NCI-H524 (cell line): ENCODE measurements around the gene MEPCE.

ENCODE experiments used
- DNase-seq, 2 experiments: peaks; one replicate each; lab custom pipeline; 2025; lab: John Stamatoyannopoulos, UW

Gene MEPCE

DNA sequence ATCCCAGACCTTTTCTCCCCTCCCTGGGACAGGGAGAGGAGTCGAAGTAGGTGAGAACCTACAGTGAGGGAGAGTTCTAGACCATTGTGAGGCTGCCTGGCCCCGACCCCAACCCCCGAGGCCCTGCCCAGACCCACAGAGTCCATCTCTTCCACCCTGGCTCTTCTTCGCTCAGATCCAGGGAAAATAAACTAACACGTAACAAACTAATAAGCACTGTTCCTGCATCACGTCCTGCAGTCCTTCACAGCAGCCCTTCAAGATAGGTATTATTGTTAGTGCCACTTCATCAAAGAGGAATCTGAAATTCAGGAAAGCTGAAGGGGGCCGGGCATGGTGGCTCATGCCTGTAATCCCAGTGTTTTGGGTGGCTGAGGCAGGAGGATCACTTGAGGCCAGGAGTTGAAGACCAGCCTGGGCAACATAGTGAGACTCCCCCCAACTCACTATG lies 34.6 kb downstream of the MEPCE start, which contains the start of gene SPACDR:
SPACDR (minus strand) TSS at position 51 of the 451 bp plus-strand sequence. CDS start 235 bp downstream, outside the sequence.
- DNase-seq, result no peak

DNA sequence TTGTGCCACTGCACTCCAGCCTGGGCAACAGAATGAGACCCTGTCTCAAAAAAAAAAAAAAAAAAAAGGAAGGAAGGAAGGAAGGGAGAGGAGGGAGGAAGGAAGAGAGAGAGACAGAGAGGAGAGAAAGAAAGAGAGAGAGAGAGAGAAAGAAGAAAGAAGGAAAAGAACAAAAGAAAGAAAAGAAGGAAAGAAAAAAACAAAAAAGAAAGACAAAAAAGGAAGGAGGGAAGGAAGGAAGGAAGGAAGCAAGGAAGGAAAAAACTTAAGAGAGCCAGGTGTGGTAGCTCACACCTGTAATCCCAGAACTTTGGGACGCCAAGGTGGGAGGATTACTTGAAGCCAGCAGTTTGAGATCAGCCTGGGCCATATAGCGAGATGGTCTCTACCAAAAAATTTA lies 35.2 kb downstream of the MEPCE start:
- no peak for DNase-seq

GRCh38 chr7:100465299-100465698 lies 35.7 kb downstream of the MEPCE start:
- no peak for DNase-seq

- DNase-seq, result peak; percentile 14 to 76
Observed at GRCh38 chr7:100465702-100466311, 36.2 kb downstream of the MEPCE start.

DNA sequence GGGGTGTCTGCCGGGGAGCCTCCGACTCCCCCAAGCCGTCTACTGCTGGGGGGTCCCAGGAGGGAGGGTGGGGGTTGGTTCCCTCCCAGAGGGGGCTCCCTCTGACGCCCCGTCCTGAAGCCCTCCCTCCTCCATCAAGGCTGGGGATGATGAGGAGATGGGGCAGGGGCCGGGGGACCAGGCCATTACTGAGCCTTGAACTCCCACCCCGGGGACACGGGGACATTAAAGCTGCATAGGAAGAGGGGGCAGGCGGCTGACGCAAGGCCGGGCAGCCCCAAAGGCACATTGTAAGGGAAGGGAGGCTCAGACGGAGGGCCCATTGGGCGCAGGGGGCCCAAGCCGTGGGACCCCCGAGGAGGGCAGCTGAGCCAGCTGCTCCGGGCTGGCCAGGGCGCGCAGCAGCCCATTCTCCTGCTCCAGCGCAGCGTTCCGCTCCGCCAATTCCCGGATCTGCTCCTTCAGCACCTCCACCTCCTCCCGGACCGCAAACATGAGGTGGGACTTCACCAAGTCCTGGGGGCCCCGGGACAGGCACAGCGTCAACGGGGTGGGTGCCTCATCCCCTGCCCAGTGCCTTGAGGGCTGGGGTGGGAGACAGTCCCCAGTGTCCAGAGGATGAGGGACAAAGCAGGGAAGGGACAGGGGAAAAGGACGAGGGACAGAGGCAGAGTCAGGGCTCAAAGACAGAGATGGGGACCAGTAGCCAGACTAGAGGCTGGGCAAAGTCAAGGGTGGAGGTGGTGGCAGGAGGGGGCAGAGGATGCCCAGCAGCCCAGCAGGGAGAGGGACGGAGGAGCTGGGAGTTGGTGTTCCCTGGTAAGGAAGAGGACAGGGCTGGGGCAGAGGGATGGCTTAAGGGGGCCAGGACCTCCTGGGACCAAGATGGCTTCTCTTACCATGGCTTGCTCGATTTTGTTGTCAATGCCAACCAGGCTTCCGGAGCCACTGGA lies 37.3 kb downstream of the MEPCE start:
- DNase-seq, result no peak

DNA sequence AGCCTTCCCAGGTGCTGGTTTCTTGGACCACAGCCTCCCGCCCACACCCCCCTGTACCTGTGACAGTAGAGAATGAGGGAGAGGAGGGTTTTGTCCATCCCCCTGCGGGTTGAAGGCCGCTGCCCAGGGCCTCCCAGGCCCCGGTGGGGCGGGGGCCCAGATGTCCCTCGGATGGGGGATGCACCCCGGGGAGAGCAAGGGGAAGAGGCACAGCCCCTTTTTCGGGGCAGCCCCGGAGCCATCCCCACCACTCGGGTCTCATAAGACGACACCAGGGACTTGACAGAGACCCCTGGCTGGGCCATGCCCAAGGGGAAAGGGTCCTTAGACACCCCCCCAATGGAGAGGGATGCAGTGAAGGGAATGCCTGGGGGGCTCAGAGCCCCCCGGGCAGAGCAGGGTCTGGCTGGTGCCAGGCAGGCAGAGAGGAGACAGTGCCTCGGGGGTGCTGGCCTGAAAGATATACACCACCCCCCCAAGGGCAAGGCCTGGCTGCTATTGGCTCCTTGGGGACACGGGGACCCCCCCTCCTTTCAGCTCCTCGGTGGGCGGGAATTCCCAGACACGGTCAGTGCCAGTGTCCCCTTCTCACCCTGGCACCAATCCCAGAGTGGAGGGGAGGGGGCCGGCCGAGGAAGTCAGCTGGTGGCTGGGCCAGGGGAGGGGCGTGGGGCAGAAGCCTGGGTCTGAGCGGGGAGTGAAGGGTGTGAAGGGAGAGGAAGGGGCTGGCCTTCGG lies 38.2 kb downstream of the MEPCE start:
- DNase-seq, result no peak

DNA sequence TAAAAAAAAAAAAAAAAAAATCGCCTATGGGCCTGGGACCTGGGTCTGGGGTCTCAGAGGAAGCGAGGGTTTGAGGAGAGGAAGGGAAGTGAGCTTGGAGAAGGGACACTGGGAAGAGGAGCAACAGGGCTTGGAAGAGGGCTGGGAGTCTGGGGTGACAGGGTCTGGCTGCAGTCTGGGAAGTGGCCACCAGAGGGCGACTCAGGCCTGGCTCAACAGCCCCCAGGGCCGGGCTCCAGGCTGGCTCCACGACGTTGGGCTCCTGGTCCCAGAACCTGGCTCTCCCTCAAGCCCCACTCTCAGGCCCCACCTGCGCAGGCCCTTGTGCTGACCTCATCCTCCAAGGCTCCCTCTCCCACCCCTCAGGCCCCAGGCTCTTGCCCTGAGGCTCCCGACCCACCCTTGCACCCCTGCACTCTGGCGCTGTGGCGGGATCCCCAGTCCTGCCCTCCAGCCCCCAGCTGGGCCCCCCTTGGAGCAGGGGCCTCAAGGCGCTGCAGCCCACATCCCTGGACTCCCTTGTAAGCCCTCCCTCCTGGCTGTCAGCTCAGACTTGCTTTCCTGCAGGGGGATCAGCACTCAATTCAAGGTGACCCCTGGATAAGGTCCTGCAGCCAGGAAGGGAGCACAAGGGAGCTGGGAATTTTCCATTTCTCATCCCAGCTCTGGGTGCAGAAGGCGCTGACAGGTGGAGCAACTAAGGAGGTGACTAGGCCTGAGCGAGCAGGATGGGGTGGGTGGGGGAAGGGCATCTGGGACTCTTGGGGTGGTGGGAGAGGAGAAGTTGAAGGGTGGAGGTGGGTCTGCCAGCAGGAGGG lies 39.8 kb downstream of the MEPCE start:
- DNase-seq, result peak; percentile 17 to 63

- DNase-seq, result no peak
Observed at GRCh38 chr7:100471021-100471420, 41.4 kb downstream of the MEPCE start.

DNA sequence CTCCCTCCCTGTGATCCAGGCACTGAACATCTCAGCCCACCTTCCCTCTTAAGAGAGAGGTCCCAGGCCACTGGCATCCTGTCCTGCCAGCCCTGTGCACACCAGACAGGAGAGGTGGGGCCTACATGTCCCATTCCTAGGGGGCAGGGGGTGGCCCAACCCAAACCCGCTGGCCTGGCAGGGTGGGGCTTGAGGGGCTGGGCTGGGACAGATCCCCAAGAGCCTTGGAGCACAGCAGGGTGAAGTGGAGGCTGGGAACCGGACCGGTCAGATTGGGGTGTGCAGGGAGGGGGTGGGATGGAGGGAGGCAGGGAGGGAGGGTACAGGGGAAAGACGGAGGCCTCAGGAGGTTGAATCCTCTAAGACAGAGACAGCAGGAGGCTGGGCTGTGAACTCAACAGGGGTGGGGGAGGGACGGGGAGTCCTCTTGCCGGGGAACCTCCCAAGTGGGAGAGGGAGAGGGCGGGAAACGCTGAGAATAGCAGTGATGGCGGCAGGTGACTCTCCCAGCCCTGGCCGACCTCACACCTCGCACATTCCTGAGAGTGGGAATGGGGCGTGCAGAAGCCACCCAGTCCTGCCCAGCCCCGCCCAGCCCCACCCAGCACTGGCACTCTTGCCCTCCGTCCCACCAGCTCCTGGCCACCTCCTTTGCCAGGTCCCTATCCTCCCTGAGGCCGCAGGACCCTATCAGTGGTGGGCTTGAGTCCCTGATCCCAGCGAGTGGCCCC lies 42.7 kb downstream of the MEPCE start:
- DNase-seq, result no peak

- DNase-seq, result no peak
Observed at GRCh38 chr7:100472854-100473499, 43.3 kb downstream of the MEPCE start.

GRCh38 chr7:100475549-100475948 lies 45.9 kb downstream of the MEPCE start:
- no peak for DNase-seq

- DNase-seq, result no peak
Observed at GRCh38 chr7:100476101-100476780, 46.6 kb downstream of the MEPCE start.

GRCh38 chr7:100476903-100477870 lies 47.6 kb downstream of the MEPCE start:
- DNase-seq, result no peak

DNA sequence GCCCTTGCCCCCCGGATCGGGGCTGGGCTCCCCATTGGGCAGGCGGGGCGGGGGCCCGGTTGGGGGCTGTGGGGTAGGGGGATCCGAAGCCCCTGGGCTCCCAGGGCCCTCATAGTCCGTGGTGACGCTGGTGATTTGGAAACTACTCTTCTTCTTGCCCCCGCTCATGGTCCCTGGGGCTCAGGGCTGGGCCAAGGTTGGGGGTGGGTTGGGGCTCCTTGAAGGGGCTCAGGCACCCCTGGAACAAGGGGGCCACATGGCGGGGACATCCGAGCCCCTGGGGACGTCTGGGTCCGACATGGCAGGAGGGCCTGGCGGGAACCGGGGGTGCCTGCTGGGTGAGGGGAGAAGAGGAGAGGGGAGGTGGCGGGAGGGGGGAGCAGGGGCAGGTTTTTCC lies 48.2 kb downstream of the MEPCE start:
- DNase-seq, result no peak

GRCh38 chr7:100478958-100479660 lies 49.5 kb downstream of the MEPCE start, which contains the start of gene TSC22D4:
Gene TSC22D4, minus strand, starts transcription at chr7:100479214. Its CDS starts 1,176 bp downstream, at chr7:100478038.
- DNase-seq, result peak; percentile 76 to 84

DNA sequence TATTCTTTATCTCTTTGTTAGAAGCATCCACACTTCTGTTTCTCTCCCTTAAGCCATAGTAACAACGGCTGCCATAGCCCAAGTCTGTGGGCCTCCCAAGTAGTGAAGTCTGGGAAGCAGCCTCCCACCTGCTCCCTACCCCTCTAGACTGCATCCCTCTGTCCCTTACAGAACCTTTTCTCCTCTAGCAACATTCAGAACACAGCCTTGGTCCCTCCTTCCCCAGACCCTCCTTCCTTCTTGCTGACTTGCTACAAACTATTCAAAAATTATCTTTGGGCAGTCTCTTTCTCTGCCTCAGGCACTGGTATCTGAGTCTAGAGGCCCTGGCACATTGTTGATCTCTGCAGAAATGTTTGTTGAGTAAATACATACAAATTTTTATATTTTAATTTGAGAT lies 51.8 kb downstream of the MEPCE start:
- no peak for DNase-seq

GRCh38 chr7:100482728-100483089 lies 53.1 kb downstream of the MEPCE start:
- no peak for DNase-seq
